Brain microvascular endothelial cell (primary cell): ENCODE data around the gene EPB41L5.
A peak's percentile ranks its signal among the peaks of the same experiment; 100 is the strongest.

Experiments used
- DNase-seq: peaks from one replicate; pipeline ENCODE4 v3.0.0-alpha.2; 2020
- H3K27ac ChIP-seq: fragments of 250-450 bp; sonication (Bioruptor Pico); 2 replicates; pipeline ENCODE4 v1.5.1; 2020; ENCODE audit warnings: mild to moderate bottlenecking, moderate library complexity
- H3K27me3 ChIP-seq: fragments of 250-450 bp; sonication (Bioruptor Pico); replicated peaks from 2 replicates; pipeline ENCODE4 v1.5.1; 2020; ENCODE audit warnings: mild to moderate bottlenecking
- H3K36me3 ChIP-seq: fragments of 250-450 bp; sonication (Bioruptor Pico); replicated peaks from 2 replicates; pipeline ENCODE4 v1.5.1; 2020; ENCODE audit warnings: mild to moderate bottlenecking
- H3K4me3 ChIP-seq: 2 replicates; pipeline ENCODE4 v1.5.1; 2011; ENCODE audit warnings: low read depth, mild to moderate bottlenecking, control low read depth, low read length, moderate library complexity
- in situ Hi-C: cut with HindIII; loops from 2 replicates; pipeline ENCODE4 v1.10.0; 2017; ENCODE audit warnings: low sequenced_read_pairs, low pct_ligation_motif_present
- TF ChIP-seq, protein P1 (sequence below): IDR thresholded peaks from 2 replicates; pipeline ENCODE4 v1.5.1; 2011; ENCODE audit warnings: low read depth, mild to moderate bottlenecking, moderate library complexity, low read length, control low read depth, inconsistent platforms; ENCODE audit errors: missing control alignments

The EPB41L5 gene

DNA sequence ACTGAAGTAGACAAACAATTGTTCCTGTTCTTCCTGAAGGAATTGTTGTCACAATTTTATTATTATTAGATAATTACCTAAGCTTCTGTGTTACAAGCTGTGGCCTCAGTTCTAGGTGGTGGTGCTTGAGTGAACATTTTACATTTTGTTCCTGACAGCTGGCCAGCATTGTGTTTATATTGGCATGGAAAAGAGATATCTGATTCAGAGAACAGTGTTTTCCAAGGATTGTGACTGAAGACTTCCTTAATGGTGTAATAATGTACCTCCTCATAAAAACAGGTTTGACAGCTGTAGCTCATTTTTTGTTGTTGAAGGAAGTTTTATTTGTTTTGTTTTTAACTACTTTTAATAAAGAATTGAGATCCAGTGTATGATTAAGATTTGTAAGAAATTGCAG, 95.2 kb downstream of the EPB41L5 start:
- DNase-seq = peak; percentile 78
- peak overlapping the region; percentile 17 for H3K27ac ChIP-seq
- H3K27me3 ChIP-seq = no peaks in the 10 kb centered on the region
- in situ Hi-C loops = no loop called here
- no peak overlapping the region for H3K4me3 ChIP-seq
- no peaks in the 10 kb centered on the region for H3K36me3 ChIP-seq
- TF ChIP-seq, protein P1, sequence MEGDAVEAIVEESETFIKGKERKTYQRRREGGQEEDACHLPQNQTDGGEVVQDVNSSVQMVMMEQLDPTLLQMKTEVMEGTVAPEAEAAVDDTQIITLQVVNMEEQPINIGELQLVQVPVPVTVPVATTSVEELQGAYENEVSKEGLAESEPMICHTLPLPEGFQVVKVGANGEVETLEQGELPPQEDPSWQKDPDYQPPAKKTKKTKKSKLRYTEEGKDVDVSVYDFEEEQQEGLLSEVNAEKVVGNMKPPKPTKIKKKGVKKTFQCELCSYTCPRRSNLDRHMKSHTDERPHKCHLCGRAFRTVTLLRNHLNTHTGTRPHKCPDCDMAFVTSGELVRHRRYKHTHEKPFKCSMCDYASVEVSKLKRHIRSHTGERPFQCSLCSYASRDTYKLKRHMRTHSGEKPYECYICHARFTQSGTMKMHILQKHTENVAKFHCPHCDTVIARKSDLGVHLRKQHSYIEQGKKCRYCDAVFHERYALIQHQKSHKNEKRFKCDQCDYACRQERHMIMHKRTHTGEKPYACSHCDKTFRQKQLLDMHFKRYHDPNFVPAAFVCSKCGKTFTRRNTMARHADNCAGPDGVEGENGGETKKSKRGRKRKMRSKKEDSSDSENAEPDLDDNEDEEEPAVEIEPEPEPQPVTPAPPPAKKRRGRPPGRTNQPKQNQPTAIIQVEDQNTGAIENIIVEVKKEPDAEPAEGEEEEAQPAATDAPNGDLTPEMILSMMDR = no peak

DNA sequence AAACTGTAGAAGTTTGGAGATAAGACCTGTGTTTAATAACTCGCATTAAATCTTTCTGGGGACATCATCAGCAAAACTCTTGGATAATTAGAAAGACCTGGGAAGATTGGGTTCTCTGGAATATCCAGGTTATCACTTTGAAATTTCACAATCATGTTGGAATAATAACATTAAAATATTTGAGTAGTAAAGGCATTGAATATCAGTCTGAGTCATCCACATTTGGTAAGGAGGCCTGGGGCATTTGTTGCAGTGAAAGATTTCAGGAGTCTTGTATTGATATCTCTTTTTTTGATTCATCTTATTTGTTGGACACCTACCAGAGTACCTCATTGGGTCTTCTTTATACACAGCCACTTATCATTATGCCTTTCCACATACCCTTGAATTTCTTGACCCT, 95.9 kb downstream of the EPB41L5 start:
- DNase-seq = peak; percentile 22
- peak overlapping the region; percentile 17 for H3K27ac ChIP-seq
- H3K36me3 ChIP-seq = no peaks in the 10 kb centered on the region
- no peaks in the 10 kb centered on the region for H3K27me3 ChIP-seq
- TF ChIP-seq, protein P1 = no peak
- in situ Hi-C loops = no loop called here
- no peak overlapping the region for H3K4me3 ChIP-seq

DNA sequence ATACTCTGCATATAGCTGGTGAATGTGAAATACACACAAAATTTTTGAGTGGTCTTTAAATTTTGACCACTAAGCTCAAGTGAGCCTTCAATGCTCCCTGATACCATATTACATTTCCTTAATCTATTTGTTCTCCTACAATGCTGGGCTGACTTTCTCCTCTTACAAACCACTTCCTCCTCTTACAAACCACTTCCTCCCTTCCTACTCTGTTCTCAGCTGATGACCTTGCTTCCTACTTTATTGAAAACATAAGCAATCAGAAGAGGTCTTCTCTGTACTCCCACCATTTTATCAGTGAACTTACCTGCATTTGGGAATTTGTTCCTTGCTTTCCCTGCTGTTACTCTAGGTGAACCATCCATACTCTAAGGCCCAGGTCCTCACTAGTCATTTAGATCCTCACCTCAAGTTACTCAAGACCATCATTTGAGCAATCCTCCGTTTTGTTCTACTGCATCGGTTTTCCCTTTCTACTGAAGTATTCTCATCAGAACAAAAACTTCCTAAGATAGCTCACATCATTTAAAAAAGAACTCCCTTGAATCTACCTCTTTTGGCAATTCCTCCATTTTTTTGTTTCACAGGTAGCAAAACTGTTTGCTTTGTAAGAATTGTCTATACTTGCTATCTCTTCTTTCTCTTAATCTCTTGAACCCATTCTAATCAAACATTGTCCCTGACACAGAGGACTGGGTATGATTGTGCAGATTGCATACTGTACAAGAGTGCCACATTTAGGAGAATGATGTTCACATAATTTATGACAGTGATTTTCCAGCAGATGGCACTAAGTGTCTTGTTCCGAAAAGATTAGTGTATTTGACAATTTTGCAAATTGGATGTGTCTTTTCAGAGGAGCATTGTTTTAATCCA, 96.5 kb downstream of the EPB41L5 start:
- H3K36me3 ChIP-seq = no peaks in the 10 kb centered on the region
- TF ChIP-seq, protein P1 = peak; percentile 46
- in situ Hi-C loops = no loop called here
- no peak overlapping the region for H3K4me3 ChIP-seq
- H3K27ac ChIP-seq = peak overlapping the region; percentile 8
- peak; percentile 39 for DNase-seq
- H3K27me3 ChIP-seq = no peaks in the 10 kb centered on the region

DNA sequence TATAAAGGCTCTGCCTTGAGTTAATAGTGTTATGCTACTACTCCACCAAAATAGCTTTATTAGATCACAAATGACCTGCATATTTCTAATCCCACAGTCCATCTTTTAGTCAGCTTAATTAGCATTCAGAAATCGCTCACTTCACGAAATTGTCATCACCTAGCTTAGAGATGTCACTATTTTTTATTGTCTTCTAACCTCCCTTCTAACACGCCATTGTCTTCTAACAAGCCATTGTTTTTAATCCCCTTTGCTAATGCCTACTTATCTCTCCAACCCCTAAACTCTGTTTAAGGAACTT, 97.1 kb downstream of the EPB41L5 start:
- in situ Hi-C loops = no loop called here
- no peak for DNase-seq
- Histone ChIP-seq H3K4me3 (no peak overlapping the region), H3K27me3 (no peaks in the 10 kb centered on the region), H3K27ac (no peak overlapping the region), H3K36me3 (no peaks in the 10 kb centered on the region)
- TF ChIP-seq, protein P1 = no peak

DNA sequence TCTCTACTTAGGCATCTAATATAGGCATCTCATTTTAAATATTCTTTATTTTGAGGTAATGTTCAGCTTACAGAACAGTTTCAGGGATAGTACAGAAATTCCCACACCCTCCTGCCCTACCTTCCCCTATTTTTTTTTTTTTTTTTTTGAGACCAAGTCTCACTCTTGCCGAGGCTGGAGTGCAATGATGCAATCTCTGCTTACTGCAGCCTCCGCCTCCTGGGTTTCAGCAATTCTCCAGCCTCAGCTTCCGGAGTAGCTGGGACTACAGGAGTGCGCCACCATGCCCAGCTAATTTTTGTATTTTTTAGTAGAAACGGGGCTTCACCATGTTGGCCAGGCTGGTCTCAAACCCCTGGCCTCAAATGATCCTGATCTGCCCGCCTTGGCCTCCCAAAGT, 97.6 kb downstream of the EPB41L5 start:
- Histone ChIP-seq H3K27me3 (no peaks in the 10 kb centered on the region), H3K36me3 (no peaks in the 10 kb centered on the region), H3K4me3 (no peak overlapping the region), H3K27ac (no peak overlapping the region)
- in situ Hi-C loops = no loop called here
- TF ChIP-seq, protein P1 = no peak
- DNase-seq = no peak

DNA sequence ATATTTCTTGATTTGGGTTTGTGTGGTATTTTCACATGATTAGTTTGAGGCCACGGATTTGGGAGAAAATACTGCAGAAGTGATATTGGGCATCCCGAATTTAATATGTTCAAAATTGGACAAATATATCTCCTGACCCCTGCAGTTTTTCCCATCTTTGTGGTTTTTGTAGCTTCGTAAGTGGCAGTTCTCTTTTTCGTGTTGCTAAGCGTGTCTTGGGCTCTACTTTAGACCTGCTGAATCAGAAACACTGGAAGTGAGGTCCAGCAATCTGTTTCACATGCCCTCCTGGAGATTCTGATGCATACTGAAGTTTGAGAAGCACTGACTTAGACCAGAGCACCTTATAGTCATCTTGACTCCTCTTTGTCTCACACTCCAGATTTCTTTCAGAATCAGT, 98.3 kb downstream of the EPB41L5 start:
- no peak overlapping the region for H3K4me3 ChIP-seq
- in situ Hi-C loops = no loop called here
- H3K27ac ChIP-seq = no peak overlapping the region
- TF ChIP-seq, protein P1 = no peak
- no peaks in the 10 kb centered on the region for H3K27me3 ChIP-seq
- H3K36me3 ChIP-seq = no peaks in the 10 kb centered on the region
- no peak for DNase-seq
